ENCODE data around the gene SIGLEC6. TPM values are rescaled to one million over a fixed set of nuclear protein-coding genes. Genes with fewer than 3 reads are reported as not detected.

SIGLEC6 gene
- total RNA-seq, 1 experiment from 2014 or later, result not detected

DNA sequence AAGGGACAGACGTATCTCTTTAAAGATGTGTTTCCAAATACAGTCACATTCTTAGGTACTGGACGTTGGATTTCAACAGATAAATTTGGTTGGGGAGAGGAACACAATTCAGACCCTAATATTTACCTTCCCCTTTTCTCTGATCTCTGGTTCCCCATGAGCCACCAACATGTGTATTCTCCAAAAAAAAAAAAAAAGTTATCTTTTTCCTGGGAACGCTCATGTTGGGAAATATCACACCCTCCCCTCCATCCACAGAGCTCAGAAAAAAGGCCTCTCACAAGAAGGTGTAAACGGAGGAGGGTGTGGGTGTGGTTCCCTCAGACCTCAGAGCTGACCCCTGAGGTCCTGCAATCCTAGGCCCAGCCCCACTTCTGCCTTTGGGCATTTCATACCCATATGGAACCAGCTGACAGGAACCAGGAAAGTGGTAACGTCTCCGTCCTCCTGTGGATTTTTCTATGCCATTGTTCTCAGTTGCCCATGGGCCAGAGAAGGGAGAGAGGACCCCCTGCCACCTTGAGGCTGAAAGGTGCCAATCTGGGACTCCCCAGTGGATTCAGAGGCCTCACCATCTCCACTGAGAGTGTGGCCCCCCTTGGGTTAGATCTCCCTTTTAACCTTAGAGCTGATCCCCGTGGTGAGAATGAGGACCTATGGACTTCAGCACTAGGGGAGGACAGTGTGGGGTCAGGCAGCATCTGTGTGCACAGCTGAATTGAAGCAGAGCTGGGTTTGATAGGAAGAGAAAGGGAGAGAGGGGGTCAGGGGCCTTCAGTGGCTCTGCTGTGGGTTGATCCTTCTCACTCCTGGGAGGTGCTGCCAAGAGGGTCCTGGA, 21.4 kb downstream of the SIGLEC6 start:
- H3K36me3 ChIP-seq (ENCODE audit: control insufficient read depth in 1 of 2, insufficient read depth in 2 of 2, low read length in 2 of 2), result no peaks in the 10 kb centered on the region
- no peak for DNase-seq (ENCODE audit: low read depth, low spot score)
- ATAC-seq, result no peak
- BruUV-seq (replicated peaks), result no TSS peak
- H3K4me1 ChIP-seq (ENCODE audit: control insufficient read depth in 1 of 2, insufficient read depth in 2 of 2, low read length in 2 of 2), result no peaks in the 10 kb centered on the region
- intact Hi-C loops (cut with micrococcal nuclease), result no loop called here
- no peaks in the 10 kb centered on the region for H3K9me3 ChIP-seq (ENCODE audit: control insufficient read depth in 1 of 2, insufficient read depth in 1 of 2, low read depth in 1 of 2, low read length in 2 of 2)
- ChIA-PET CTCF (no interaction called here), RAD21 (ENCODE audit: low non-redundant PET in 1 of 2, low total read pairs in 2 of 2, uncharacterized antibody in 2 of 2, unreplicated experiment in 2 of 2) (no interaction called here), POLR2A (no interaction called here)
- no peaks in the 10 kb centered on the region for H4K20me1 ChIP-seq (ENCODE audit: insufficient read depth)
- no peak overlapping the region for H3K4me3 ChIP-seq (replicated peaks in 1 of 2; ENCODE audit: low read depth in 1 of 2, low read length in 2 of 2)
- no peak overlapping the region for H3K9ac ChIP-seq (ENCODE audit: low read length)
- no peak overlapping the region for H3K4me2 ChIP-seq (ENCODE audit: low read length)
- no peak overlapping the region for H2AFZ ChIP-seq (ENCODE audit: low read depth, low read length, poor library complexity, severe bottlenecking)
- peaks cover 9% of the 10 kb centered on the region for H3K27me3 ChIP-seq (ENCODE audit: insufficient read depth, low read length)
- no peaks in the 10 kb centered on the region for H3K79me2 ChIP-seq (ENCODE audit: insufficient read depth, low read length)
- H3K27ac ChIP-seq (ENCODE audit: low read depth, low read length), result no peak overlapping the region
- no peaks in the 10 kb centered on the region for H3K9me2 ChIP-seq (ENCODE audit: insufficient read depth)
- TF ChIP-seq, protein P1, sequence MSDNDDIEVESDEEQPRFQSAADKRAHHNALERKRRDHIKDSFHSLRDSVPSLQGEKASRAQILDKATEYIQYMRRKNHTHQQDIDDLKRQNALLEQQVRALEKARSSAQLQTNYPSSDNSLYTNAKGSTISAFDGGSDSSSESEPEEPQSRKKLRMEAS (IDR thresholded peaks at IDR 0.05), result no peak
- TF ChIP-seq JUND (IDR thresholded peaks at IDR 0.05) (no peak), CEBPB (IDR thresholded peaks at IDR 0.05; ENCODE audit: low read depth) (no peak), POLR2AphosphoS5 (IDR thresholded peaks at IDR 0.05; ENCODE audit: low read depth, low read length) (no peak), ELF1 (IDR thresholded peaks at IDR 0.05; ENCODE audit: borderline replicate concordance, low read depth) (no peak), RAD21 (IDR thresholded peaks at IDR 0.05; ENCODE audit: low read depth) (no peak), SRF (IDR thresholded peaks at IDR 0.05; ENCODE audit: low read depth) (no peak), EZH2 (IDR thresholded peaks at IDR 0.05) (no peak), FOSL1 (IDR thresholded peaks at IDR 0.05; ENCODE audit: low read depth) (no peak), SP1 (IDR thresholded peaks at IDR 0.05; ENCODE audit: low read depth) (no peak), EGR1 (IDR thresholded peaks at IDR 0.05; ENCODE audit: low read depth) (no peak), EZH2phosphoT487 (IDR thresholded peaks at IDR 0.05; ENCODE audit: borderline replicate concordance) (no peak), ZNF274 (IDR thresholded peaks at IDR 0.05; ENCODE audit: low read depth, low read length) (no peak), TCF7L2 (IDR thresholded peaks at IDR 0.05; ENCODE audit: borderline replicate concordance, extremely low read depth, insufficient read depth, insufficient read length) (no peak), ZFX (IDR thresholded peaks at IDR 0.05) (no peak), YY1 (IDR thresholded peaks at IDR 0.05; ENCODE audit: extremely low read depth, insufficient replicate concordance, low read depth, low read length) (no peak)
- TF ChIP-seq, protein P2, sequence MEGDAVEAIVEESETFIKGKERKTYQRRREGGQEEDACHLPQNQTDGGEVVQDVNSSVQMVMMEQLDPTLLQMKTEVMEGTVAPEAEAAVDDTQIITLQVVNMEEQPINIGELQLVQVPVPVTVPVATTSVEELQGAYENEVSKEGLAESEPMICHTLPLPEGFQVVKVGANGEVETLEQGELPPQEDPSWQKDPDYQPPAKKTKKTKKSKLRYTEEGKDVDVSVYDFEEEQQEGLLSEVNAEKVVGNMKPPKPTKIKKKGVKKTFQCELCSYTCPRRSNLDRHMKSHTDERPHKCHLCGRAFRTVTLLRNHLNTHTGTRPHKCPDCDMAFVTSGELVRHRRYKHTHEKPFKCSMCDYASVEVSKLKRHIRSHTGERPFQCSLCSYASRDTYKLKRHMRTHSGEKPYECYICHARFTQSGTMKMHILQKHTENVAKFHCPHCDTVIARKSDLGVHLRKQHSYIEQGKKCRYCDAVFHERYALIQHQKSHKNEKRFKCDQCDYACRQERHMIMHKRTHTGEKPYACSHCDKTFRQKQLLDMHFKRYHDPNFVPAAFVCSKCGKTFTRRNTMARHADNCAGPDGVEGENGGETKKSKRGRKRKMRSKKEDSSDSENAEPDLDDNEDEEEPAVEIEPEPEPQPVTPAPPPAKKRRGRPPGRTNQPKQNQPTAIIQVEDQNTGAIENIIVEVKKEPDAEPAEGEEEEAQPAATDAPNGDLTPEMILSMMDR (IDR thresholded peaks at IDR 0.05 in 2 of 3, conservative IDR thresholded peaks at IDR 0.05 in 1 of 3; ENCODE audit: borderline replicate concordance in 1 of 3, insufficient read depth in 1 of 3, low read depth in 2 of 3, low read length in 2 of 3), result no peak
- TF ChIP-seq, protein P3, sequence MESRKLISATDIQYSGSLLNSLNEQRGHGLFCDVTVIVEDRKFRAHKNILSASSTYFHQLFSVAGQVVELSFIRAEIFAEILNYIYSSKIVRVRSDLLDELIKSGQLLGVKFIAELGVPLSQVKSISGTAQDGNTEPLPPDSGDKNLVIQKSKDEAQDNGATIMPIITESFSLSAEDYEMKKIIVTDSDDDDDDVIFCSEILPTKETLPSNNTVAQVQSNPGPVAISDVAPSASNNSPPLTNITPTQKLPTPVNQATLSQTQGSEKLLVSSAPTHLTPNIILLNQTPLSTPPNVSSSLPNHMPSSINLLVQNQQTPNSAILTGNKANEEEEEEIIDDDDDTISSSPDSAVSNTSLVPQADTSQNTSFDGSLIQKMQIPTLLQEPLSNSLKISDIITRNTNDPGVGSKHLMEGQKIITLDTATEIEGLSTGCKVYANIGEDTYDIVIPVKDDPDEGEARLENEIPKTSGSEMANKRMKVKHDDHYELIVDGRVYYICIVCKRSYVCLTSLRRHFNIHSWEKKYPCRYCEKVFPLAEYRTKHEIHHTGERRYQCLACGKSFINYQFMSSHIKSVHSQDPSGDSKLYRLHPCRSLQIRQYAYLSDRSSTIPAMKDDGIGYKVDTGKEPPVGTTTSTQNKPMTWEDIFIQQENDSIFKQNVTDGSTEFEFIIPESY (IDR thresholded peaks at IDR 0.05; ENCODE audit: extremely low read depth, insufficient replicate concordance, low read length), result no peak

Measured in HCT116 (cell line).